Activated CD4-positive, alpha-beta memory T cell treated with anti-CD3 and anti-CD28 coated beads, Interleukin-2, amount 10 ng/mL, durations not matched to agents 7 days and 5 days (primary cell): ENCODE measurements around the gene DCT. TPM values are rescaled to one million over a fixed set of nuclear protein-coding genes. Genes with fewer than 3 reads are reported as not detected.

Source experiments
- CTCF ChIA-PET: fragments of 350-600 bp; sonication (Branson Sonifier 250); formaldehyde crosslinking; loops from one replicate; lab custom pipeline; 2021; ENCODE audit warnings: antibody characterized with exemption, inconsistent platforms; lab: Charles Lee
- POLR2A ChIA-PET: fragments of 350-600 bp; sonication (Branson Sonifier 250); formaldehyde crosslinking; loops from one replicate; lab custom pipeline; 2021; ENCODE audit warnings: antibody characterized with exemption; lab: Charles Lee
- DNase-seq: peaks from one replicate; pipeline ENCODE4 v3.0.0-alpha.2; 2020
- H3K27ac Mint-ChIP-seq: one replicate; pipeline ENCODE4 v1.8.0; 2021; ENCODE audit warnings: mild to moderate bottlenecking, mixed read lengths
- H3K27me3 Mint-ChIP-seq: one replicate; pipeline ENCODE4 v1.8.0; 2021; ENCODE audit warnings: mixed read lengths
- H3K36me3 Mint-ChIP-seq: one replicate; pipeline ENCODE4 v1.8.0; 2021; ENCODE audit warnings: low read depth, mixed read lengths
- H3K4me1 Mint-ChIP-seq: one replicate; pipeline ENCODE4 v1.8.0; 2021; ENCODE audit warnings: mixed read lengths
- H3K4me3 Mint-ChIP-seq: one replicate; pipeline ENCODE4 v1.8.0; 2021; ENCODE audit warnings: mild to moderate bottlenecking, mixed read lengths
- H3K9me3 Mint-ChIP-seq: one replicate; pipeline ENCODE4 v1.8.0; 2021; ENCODE audit warnings: mixed read lengths
- total RNA-seq, 2 experiments: library from RNA; stranded (reverse); gene quantifications; one replicate each; pipeline ENCODE4 v1.2.3, GENCODE V29; 2021

DCT gene
- total RNA-seq, 2 experiments from 2014 or later, result 0.10 TPM; not detected in 1

- ChIA-PET CTCF (no interaction called here), POLR2A (no interaction called here)
- no peak overlapping the region for H3K27ac Mint-ChIP-seq
- H3K4me3 Mint-ChIP-seq, result no peak overlapping the region
- H3K27me3 Mint-ChIP-seq, result peaks cover 14% of the 10 kb centered on the region
- no peaks in the 10 kb centered on the region for H3K36me3 Mint-ChIP-seq
- peaks cover 3% of the 10 kb centered on the region for H3K9me3 Mint-ChIP-seq
- DNase-seq, result no peak
- no peaks in the 10 kb centered on the region for H3K4me1 Mint-ChIP-seq
Measured at GRCh38 chr13:94412870-94413597, 66.4 kb downstream of the DCT start.

DNA sequence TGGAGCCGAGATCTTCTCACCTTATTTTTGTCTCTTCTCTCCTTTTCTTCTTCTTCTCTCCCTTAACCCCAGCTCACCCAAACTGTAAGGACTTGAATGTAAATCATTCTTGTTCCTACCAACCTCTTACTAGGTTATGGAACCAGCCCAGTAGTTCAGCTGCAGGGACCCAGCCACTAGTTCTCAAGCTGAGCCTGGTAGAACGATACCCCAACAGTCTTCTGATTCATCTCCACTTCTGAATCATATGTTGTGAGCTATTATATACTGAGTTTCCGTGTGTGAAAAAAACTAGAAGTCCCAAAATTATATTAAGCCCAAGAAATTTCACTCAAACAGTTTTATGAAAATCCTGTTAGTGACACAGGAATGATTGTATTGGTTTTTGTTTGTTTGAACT lies 67.7 kb downstream of the DCT start:
- no peak overlapping the region for H3K4me3 Mint-ChIP-seq
- no peak overlapping the region for H3K27ac Mint-ChIP-seq
- H3K4me1 Mint-ChIP-seq, result no peaks in the 10 kb centered on the region
- peaks cover 13% of the 10 kb centered on the region for H3K27me3 Mint-ChIP-seq
- POLR2A ChIA-PET, result no interaction called here
- H3K9me3 Mint-ChIP-seq, result peaks cover 3% of the 10 kb centered on the region
- CTCF ChIA-PET, result no interaction called here
- DNase-seq, result no peak
- no peaks in the 10 kb centered on the region for H3K36me3 Mint-ChIP-seq

- CTCF ChIA-PET, result no interaction called here
Measured at GRCh38 chr13:94408314-94409036, 71.0 kb downstream of the DCT start.

GRCh38 chr13:94400874-94401273 lies 78.6 kb downstream of the DCT start:
- no peak overlapping the region for H3K4me3 Mint-ChIP-seq
- H3K4me1 Mint-ChIP-seq, result no peaks in the 10 kb centered on the region
- peaks cover 1% of the 10 kb centered on the region for H3K27me3 Mint-ChIP-seq
- CTCF ChIA-PET, result interaction anchor here (0.7 kb wide), 1 partner anchor 8 kb away, joined by 3 read pairs; no protein-coding TSS in a partner anchor
- no peak overlapping the region for H3K27ac Mint-ChIP-seq
- DNase-seq, result no peak
- POLR2A ChIA-PET, result no interaction called here
- no peaks in the 10 kb centered on the region for H3K9me3 Mint-ChIP-seq
- no peaks in the 10 kb centered on the region for H3K36me3 Mint-ChIP-seq

More at GRCh38 chr13:94408314-94409036, 71.0 kb downstream of the DCT start:
- no peak overlapping the region for H3K27ac Mint-ChIP-seq
- POLR2A ChIA-PET, result no interaction called here
- H3K9me3 Mint-ChIP-seq, result peaks cover 3% of the 10 kb centered on the region
- peaks cover 11% of the 10 kb centered on the region for H3K27me3 Mint-ChIP-seq
- no peak for DNase-seq
- H3K36me3 Mint-ChIP-seq, result no peaks in the 10 kb centered on the region
- H3K4me1 Mint-ChIP-seq, result no peaks in the 10 kb centered on the region
- H3K4me3 Mint-ChIP-seq, result no peak overlapping the region

DNA sequence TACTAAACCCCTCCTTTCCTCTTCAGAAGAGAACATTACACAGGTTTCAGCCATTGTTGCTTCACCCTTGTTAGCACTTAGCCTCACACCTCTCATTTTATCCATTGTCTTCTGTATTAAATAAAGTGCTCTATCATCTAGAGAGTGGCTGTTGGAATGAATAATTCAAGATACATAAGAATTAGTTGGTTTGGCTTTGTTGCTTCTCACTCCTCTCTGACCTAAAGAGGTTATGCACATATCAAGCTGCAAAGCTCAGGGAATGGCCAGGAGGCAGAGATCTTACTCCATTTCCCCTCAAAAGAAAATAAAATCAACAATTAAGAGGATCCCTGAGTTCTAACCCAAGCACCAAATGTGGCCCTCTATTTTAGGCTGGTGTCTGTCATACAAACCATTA lies 79.7 kb downstream of the DCT start:
- Mint-ChIP-seq H3K4me3 (no peak overlapping the region), H3K36me3 (no peaks in the 10 kb centered on the region), H3K27me3 (peaks cover 1% of the 10 kb centered on the region), H3K27ac (no peak overlapping the region), H3K9me3 (no peaks in the 10 kb centered on the region), H3K4me1 (no peaks in the 10 kb centered on the region)
- ChIA-PET POLR2A (no interaction called here), CTCF (no interaction called here)
- DNase-seq, result no peak

GRCh38 chr13:94395860-94396259 lies 83.6 kb downstream of the DCT start:
- DNase-seq, result no peak
- Mint-ChIP-seq H3K4me3 (no peak overlapping the region), H3K27me3 (peaks cover 3% of the 10 kb centered on the region), H3K4me1 (no peaks in the 10 kb centered on the region), H3K27ac (no peak overlapping the region), H3K9me3 (no peaks in the 10 kb centered on the region), H3K36me3 (no peaks in the 10 kb centered on the region)
- CTCF ChIA-PET, result no interaction called here
- POLR2A ChIA-PET, result no interaction called here

DNA sequence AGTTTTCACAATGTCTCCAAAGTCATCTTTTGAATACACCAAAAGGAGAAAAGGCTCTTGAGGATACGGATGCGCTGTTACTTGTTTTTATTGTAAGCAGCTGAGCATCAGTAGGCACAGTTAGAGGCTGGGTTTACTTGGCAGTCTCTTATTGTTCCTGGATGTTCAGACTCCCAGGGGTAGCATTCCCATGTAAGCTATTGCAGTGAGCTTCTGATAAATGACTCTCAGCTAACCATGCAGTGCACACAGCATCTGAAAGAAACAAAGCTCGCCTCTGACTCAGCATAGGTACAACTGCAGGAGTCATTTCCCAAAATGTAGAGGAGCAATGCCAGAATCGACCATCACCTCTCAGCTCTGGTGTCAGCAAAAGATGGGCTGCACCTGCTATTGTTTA lies 84.8 kb downstream of the DCT start:
- no peak for DNase-seq
- H3K9me3 Mint-ChIP-seq, result no peaks in the 10 kb centered on the region
- no peaks in the 10 kb centered on the region for H3K4me1 Mint-ChIP-seq
- H3K4me3 Mint-ChIP-seq, result no peak overlapping the region
- no peak overlapping the region for H3K27ac Mint-ChIP-seq
- no peaks in the 10 kb centered on the region for H3K36me3 Mint-ChIP-seq
- CTCF ChIA-PET, result no interaction called here
- peaks cover 3% of the 10 kb centered on the region for H3K27me3 Mint-ChIP-seq
- POLR2A ChIA-PET, result no interaction called here

- H3K9me3 Mint-ChIP-seq, result no peaks in the 10 kb centered on the region
- no peaks in the 10 kb centered on the region for H3K36me3 Mint-ChIP-seq
- H3K27me3 Mint-ChIP-seq, result peaks cover 4% of the 10 kb centered on the region
- POLR2A ChIA-PET, result no interaction called here
- H3K4me3 Mint-ChIP-seq, result no peak overlapping the region
- DNase-seq, result no peak
- no peaks in the 10 kb centered on the region for H3K4me1 Mint-ChIP-seq
- CTCF ChIA-PET, result no interaction called here
- H3K27ac Mint-ChIP-seq, result no peak overlapping the region
Measured at GRCh38 chr13:94390881-94391280, 88.6 kb downstream of the DCT start.

- CTCF ChIA-PET, result no interaction called here
- Mint-ChIP-seq H3K9me3 (no peaks in the 10 kb centered on the region), H3K27ac (no peak overlapping the region), H3K4me1 (no peaks in the 10 kb centered on the region), H3K4me3 (no peak overlapping the region), H3K36me3 (no peaks in the 10 kb centered on the region), H3K27me3 (peaks cover 4% of the 10 kb centered on the region)
- no peak for DNase-seq
- POLR2A ChIA-PET, result no interaction called here
Measured at GRCh38 chr13:94389604-94390351, 89.7 kb downstream of the DCT start.

DNA sequence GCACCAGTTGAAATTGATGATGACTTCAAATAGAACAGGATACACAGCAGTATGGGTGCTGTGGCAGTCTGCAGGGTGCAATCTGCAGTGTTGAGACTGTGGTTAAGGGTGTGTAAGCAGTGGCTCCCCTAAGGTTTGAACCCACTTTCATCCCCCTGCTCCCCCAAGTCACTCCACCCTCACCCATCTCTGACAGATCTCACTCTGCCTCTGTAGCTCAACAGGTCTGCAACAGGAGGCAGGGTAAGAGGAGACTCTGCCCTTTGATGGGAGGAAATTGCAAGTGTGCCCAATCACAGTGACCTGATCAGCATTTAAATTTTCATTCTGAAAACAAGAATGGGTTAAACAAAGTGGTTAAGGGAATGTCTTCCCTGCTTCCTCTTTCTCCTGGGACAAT lies 92.4 kb downstream of the DCT start:
- Mint-ChIP-seq H3K9me3 (no peaks in the 10 kb centered on the region), H3K27ac (no peak overlapping the region), H3K36me3 (no peaks in the 10 kb centered on the region), H3K27me3 (peaks cover 7% of the 10 kb centered on the region), H3K4me3 (no peak overlapping the region), H3K4me1 (no peaks in the 10 kb centered on the region)
- ChIA-PET CTCF (no interaction called here), POLR2A (no interaction called here)
- DNase-seq, result no peak

Other genes with a start within 250 kb of the DCT start
- 10 to 100 TPM; 18.3 to 19.7 TPM for gene TGDS, start 116.5 kb upstream of the DCT start, total RNA-seq
- gene GPR180, start 122.2 kb upstream of the DCT start, total RNA-seq, result 1 to 10 TPM; 7.8 to 8.0 TPM
- gene SOX21, start 232.9 kb upstream of the DCT start, total RNA-seq, result not detected